HepG2 (cell line): ENCODE measurements around the gene SLC2A2. TPM values are rescaled to one million over a fixed set of nuclear protein-coding genes. Genes with fewer than 3 reads are reported as not detected.

Experiments used
- ATAC-seq: fragments of 200-7000 bp; cut with Tn5 transposase; 3 replicates; pipeline ENCODE4 v1.9.1; 2020; ENCODE audit warnings: mild to moderate bottlenecking, moderate library complexity
- BruUV-seq: library from RNA; stranded (reverse); fragments of 400-500 nt; replicated peaks from 2 replicates; lab custom pipeline; 2021; lab: Mats Ljungman, UMichigan
- CTCF ChIA-PET: fragments of 300-600 bp; formaldehyde crosslinking; extraction: SDS; loops from one replicate; lab custom pipeline; 2021; ENCODE audit warnings: low total read pairs, inconsistent platforms, low intra/inter-chr PET ratio; lab: Yijun Ruan, JAX
- POLR2A ChIA-PET: fragments of 350-600 bp; sonication (Branson Sonifier 250); formaldehyde crosslinking; loops from one replicate; lab custom pipeline; 2020; ENCODE audit warnings: antibody characterized with exemption, inconsistent platforms; lab: Yijun Ruan, JAX
- DNase-seq: peaks from one replicate; pipeline ENCODE4 v3.0.0-alpha.2; 2015; ENCODE audit warnings: low spot score
- FAIRE-seq: peaks from 3 replicates; lab custom pipeline; 2011; peaks lifted over from hg19 to GRCh38; lab: Jason Lieb, UNC
- H2AFZ ChIP-seq: one replicate; pipeline ENCODE4 v1.6.1; 2011; ENCODE audit warnings: low read length, inconsistent platforms
- H3K27ac ChIP-seq: fragments of 300-600 bp; 3 replicates; pipeline ENCODE4 v1.8.0; 2011; ENCODE audit warnings: mixed run types, mild to moderate bottlenecking, mixed read lengths, low read length, inconsistent platforms; ENCODE audit not compliant: insufficient read depth; ENCODE audit errors: extremely low read length
- H3K27me3 ChIP-seq, 2 experiments: fragments of 200-600 bp in 1 of 2; 2 replicates in 1 of 2; 3 replicates in 1 of 2; pipeline versions ENCODE4 v1.6.0 to v1.8.0; 2011; ENCODE audit warnings: low read length in 2 of 2, mild to moderate bottlenecking in 2 of 2, moderate library complexity in 2 of 2, inconsistent platforms in 1 of 2; ENCODE audit not compliant: insufficient read depth in 2 of 2, control insufficient read depth in 1 of 2
- H3K36me3 ChIP-seq, 2 experiments: fragments of 200-600 bp in 1 of 2; replicated peaks in 1 of 2; 2 replicates in 1 of 2; 3 replicates in 1 of 2; pipeline versions ENCODE4 v1.5.1 to v1.8.0; 2011; ENCODE audit warnings: low read length in 2 of 2, inconsistent platforms in 1 of 2; ENCODE audit not compliant: insufficient read depth in 2 of 2, control insufficient read depth in 1 of 2
- H3K4me1 ChIP-seq: 2 replicates; pipeline ENCODE4 v1.5.1; 2012; ENCODE audit warnings: low read length, inconsistent platforms; ENCODE audit not compliant: insufficient read depth
- H3K4me2 ChIP-seq: 2 replicates; pipeline ENCODE4 v1.6.0; 2011; ENCODE audit warnings: low read depth, low read length, inconsistent platforms
- H3K4me3 ChIP-seq, 3 experiments: fragments of 200-600 bp in 1 of 3; sonication (generic), shearing (Covaris generic) in 1 of 3; replicated peaks in 1 of 3; 2 replicates each; pipeline ENCODE4 v1.5.1; 2011 to 2016; ENCODE audit warnings: low read length in 3 of 3, inconsistent platforms in 2 of 3, low read depth in 2 of 3, mild to moderate bottlenecking in 2 of 3, control low read depth in 1 of 3, mixed read lengths in 1 of 3; ENCODE audit not compliant: insufficient read depth in 1 of 3
- H3K79me2 ChIP-seq: one replicate; pipeline ENCODE4 v1.6.1; 2011; ENCODE audit warnings: low read length, inconsistent platforms; ENCODE audit not compliant: insufficient read depth
- H3K9ac ChIP-seq: 2 replicates; pipeline ENCODE4 v1.6.0; 2011; ENCODE audit warnings: mild to moderate bottlenecking, low read depth, low read length, inconsistent platforms; ENCODE audit not compliant: insufficient read depth
- H3K9me3 ChIP-seq: 2 replicates; pipeline ENCODE4 v1.5.1; 2012; ENCODE audit warnings: mild to moderate bottlenecking, low read length
- H4K20me1 ChIP-seq: 2 replicates; pipeline ENCODE4 v1.6.0; 2011; ENCODE audit warnings: inconsistent platforms, mild to moderate bottlenecking, low read length, moderate library complexity; ENCODE audit not compliant: insufficient read depth
- ERF ChIP-seq: IDR thresholded peaks from 2 replicates; pipeline ENCODE4 v1.6.1; 2018; ENCODE audit warnings: missing biosample characterization, missing genetic modification reagents
- HNRNPUL1 ChIP-seq: fragments of 200-400 bp; formaldehyde crosslinking; IDR thresholded peaks from 2 replicates; pipeline ENCODE4 v1.6.1; 2017; ENCODE audit warnings: low read depth, mild to moderate bottlenecking, low read length, moderate library complexity
- MED13 ChIP-seq: sonication (generic); formaldehyde crosslinking; IDR thresholded peaks from 2 replicates; pipeline ENCODE4 v1.5.0; 2020; ENCODE audit warnings: missing genetic modification reagents
- MXD4 ChIP-seq: IDR thresholded peaks from 2 replicates; pipeline ENCODE4 v1.6.1; 2016; ENCODE audit warnings: mild to moderate bottlenecking, missing biosample characterization, missing genetic modification reagents
- REL ChIP-seq: sonication (generic); formaldehyde crosslinking; conservative IDR thresholded peaks from 2 replicates; pipeline ENCODE4 v1.8.0; 2022; ENCODE audit warnings: mild to moderate bottlenecking, missing genetic modification reagents, moderate library complexity
- RNF2 ChIP-seq: fragments of 450-650 bp; conservative IDR thresholded peaks from 2 replicates; pipeline ENCODE4 v1.6.1; 2016; ENCODE audit warnings: low read depth
- TOPORS ChIP-seq: sonication (generic); formaldehyde crosslinking; IDR thresholded peaks from 2 replicates; pipeline ENCODE4 v1.8.0; 2023; ENCODE audit warnings: mild to moderate bottlenecking, missing genetic modification reagents
- ZKSCAN1 ChIP-seq: fragments of 150-350 bp; IDR thresholded peaks from 2 replicates; pipeline ENCODE4 v1.6.1; 2014; ENCODE audit warnings: low read length
- ZSCAN30 ChIP-seq: sonication (generic); formaldehyde crosslinking; IDR thresholded peaks from 2 replicates; pipeline ENCODE4 v1.5.0; 2020; ENCODE audit warnings: mild to moderate bottlenecking, missing genetic modification reagents
- WGBS: methylation state at CpG from one replicate; pipeline ENCODE4 v1.1.6; 2017; ENCODE audit warnings: low lambda C conversion rate; 5-methylcytosine and 5-hydroxymethylcytosine counted together
- in situ Hi-C: cut with HindIII; loops from 2 replicates; pipeline ENCODE4 v1.10.0; 2017; ENCODE audit warnings: low pct_unique_long_range_greater_than_20kb; ENCODE audit not compliant: extremely low pct_ligation_motif_present
- intact Hi-C: fragments of 100-400 bp; cut with micrococcal nuclease; formaldehyde crosslinking; loops from one replicate; pipeline ENCODE4 v1.10.0; 2022; ENCODE audit not compliant: unreplicated experiment
- polyA plus RNA-seq, 8 experiments: library from polyadenylated mRNA; depleted of rRNA in 3 of 8; stranded (reverse) in 7 of 8; unstranded in 1 of 8; fragments of >200 nt; fragmentation: Illumina TruSeq in 4 of 8; extraction: Trizol in 4 of 8; gene quantifications; 2 replicates each; pipeline versions ENCODE4 v1.2.1 to v1.2.3, GENCODE V29; 2011 to 2016; ENCODE audit warnings: low read depth in 4 of 8, missing spikeins in 1 of 8, mixed read lengths in 1 of 8; ENCODE audit not compliant: insufficient read depth in 1 of 8
- total RNA-seq, 5 experiments: library from RNA; depleted of rRNA; stranded (reverse); fragments of >200 nt; fragmentation: Illumina TruSeq; extraction: Trizol; gene quantifications; 2 replicates each; pipeline ENCODE4 v1.2.3, GENCODE V29; 2016; ENCODE audit warnings: low read depth in 1 of 5
- TF ChIP-seq, protein P1 (sequence below): sonication (generic); formaldehyde crosslinking; IDR thresholded peaks from 2 replicates; pipeline ENCODE4 v1.5.0; 2020; ENCODE audit warnings: mild to moderate bottlenecking, missing genetic modification reagents
- TF ChIP-seq, protein P2 (sequence below): fragments of 450-650 bp; IDR thresholded peaks from 2 replicates; pipeline ENCODE4 v1.6.1; 2017; ENCODE audit warnings: mild to moderate bottlenecking

SLC2A2 gene
- total and polyA plus RNA-seq, 2 of the 13 experiments (the other 11 are each of a cell fraction or from before 2014, with no cell fraction given) = 19.5 to 23.2 TPM

- DNase-seq (no peak), FAIRE-seq (no peak), ATAC-seq (no peak)
- POLR2A ChIA-PET = no interaction called here
- CTCF ChIA-PET = no interaction called here
- H3K79me2 ChIP-seq = no peaks in the 10 kb centered on the region
- H3K4me1 ChIP-seq = peaks cover 79% of the 10 kb centered on the region
- no peaks in the 10 kb centered on the region for H3K36me3 ChIP-seq
- no peak overlapping the region for H3K9ac ChIP-seq
- no peaks in the 10 kb centered on the region for H3K9me3 ChIP-seq
- in situ Hi-C loops = no loop called here
- BruUV-seq = no TSS peak
- no peak overlapping the region for H2AFZ ChIP-seq
- no peaks in the 10 kb centered on the region for H3K27me3 ChIP-seq
- no peak overlapping the region for H3K27ac ChIP-seq
- intact Hi-C loops = loop anchor here (5.0 kb wide), 1 partner anchor 35 kb away; no protein-coding TSS in a partner anchor
- H3K4me3 ChIP-seq = no peak overlapping the region
- 94% methylated on average over 1 of the region's 1 CpG for WGBS
- no peaks in the 10 kb centered on the region for H4K20me1 ChIP-seq
- no peak overlapping the region for H3K4me2 ChIP-seq
- TF ChIP-seq TOPORS (CRISPR knock-in tag) = no peak
- TF ChIP-seq MED13 (CRISPR knock-in tag) = no peak
- no peak for TF ChIP-seq REL (CRISPR knock-in tag)
- TF ChIP-seq, protein P1, sequence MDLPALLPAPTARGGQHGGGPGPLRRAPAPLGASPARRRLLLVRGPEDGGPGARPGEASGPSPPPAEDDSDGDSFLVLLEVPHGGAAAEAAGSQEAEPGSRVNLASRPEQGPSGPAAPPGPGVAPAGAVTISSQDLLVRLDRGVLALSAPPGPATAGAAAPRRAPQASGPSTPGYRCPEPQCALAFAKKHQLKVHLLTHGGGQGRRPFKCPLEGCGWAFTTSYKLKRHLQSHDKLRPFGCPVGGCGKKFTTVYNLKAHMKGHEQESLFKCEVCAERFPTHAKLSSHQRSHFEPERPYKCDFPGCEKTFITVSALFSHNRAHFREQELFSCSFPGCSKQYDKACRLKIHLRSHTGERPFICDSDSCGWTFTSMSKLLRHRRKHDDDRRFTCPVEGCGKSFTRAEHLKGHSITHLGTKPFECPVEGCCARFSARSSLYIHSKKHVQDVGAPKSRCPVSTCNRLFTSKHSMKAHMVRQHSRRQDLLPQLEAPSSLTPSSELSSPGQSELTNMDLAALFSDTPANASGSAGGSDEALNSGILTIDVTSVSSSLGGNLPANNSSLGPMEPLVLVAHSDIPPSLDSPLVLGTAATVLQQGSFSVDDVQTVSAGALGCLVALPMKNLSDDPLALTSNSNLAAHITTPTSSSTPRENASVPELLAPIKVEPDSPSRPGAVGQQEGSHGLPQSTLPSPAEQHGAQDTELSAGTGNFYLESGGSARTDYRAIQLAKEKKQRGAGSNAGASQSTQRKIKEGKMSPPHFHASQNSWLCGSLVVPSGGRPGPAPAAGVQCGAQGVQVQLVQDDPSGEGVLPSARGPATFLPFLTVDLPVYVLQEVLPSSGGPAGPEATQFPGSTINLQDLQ (CRISPR knock-in tag) = no peak
- TF ChIP-seq, protein P2, sequence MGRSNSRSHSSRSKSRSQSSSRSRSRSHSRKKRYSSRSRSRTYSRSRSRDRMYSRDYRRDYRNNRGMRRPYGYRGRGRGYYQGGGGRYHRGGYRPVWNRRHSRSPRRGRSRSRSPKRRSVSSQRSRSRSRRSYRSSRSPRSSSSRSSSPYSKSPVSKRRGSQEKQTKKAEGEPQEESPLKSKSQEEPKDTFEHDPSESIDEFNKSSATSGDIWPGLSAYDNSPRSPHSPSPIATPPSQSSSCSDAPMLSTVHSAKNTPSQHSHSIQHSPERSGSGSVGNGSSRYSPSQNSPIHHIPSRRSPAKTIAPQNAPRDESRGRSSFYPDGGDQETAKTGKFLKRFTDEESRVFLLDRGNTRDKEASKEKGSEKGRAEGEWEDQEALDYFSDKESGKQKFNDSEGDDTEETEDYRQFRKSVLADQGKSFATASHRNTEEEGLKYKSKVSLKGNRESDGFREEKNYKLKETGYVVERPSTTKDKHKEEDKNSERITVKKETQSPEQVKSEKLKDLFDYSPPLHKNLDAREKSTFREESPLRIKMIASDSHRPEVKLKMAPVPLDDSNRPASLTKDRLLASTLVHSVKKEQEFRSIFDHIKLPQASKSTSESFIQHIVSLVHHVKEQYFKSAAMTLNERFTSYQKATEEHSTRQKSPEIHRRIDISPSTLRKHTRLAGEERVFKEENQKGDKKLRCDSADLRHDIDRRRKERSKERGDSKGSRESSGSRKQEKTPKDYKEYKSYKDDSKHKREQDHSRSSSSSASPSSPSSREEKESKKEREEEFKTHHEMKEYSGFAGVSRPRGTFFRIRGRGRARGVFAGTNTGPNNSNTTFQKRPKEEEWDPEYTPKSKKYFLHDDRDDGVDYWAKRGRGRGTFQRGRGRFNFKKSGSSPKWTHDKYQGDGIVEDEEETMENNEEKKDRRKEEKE = no peak
- TF ChIP-seq ZSCAN30 = no peak
- no peak for TF ChIP-seq RNF2
- no peak for TF ChIP-seq HNRNPUL1
- no peak for TF ChIP-seq ERF (CRISPR knock-in tag)
- no peak for TF ChIP-seq ZKSCAN1
- TF ChIP-seq MXD4 (CRISPR knock-in tag) = no peak
These were observed 30.6 kb upstream of the SLC2A2 start for GRCh38 chr3:171057072-171057471.
